MCF 10A (cell line): Measurements from ENCODE around the gene TCAF1. TPM values are rescaled to one million over a fixed set of nuclear protein-coding genes. Genes with fewer than 3 reads are reported as not detected.
A peak's percentile ranks its signal among the peaks of the same experiment; 100 is the strongest.

Experiments used
- BruUV-seq: library from RNA; stranded (reverse); fragments of 400-500 nt; replicated peaks from 2 replicates; lab custom pipeline; 2021; lab: Mats Ljungman, UMichigan
- CTCF ChIA-PET: fragments of 300-600 bp; sonication (Branson Sonifier 250); formaldehyde crosslinking; extraction: SDS; loops from one replicate; lab custom pipeline; 2021; ENCODE audit warnings: antibody characterized with exemption, inconsistent platforms; lab: Yijun Ruan, JAX
- POLR2A ChIA-PET: fragments of 300-600, 350-650 bp; sonication (Branson Sonifier 250); formaldehyde crosslinking; extraction: SDS; loops from one replicate; lab custom pipeline; 2020; ENCODE audit warnings: antibody characterized with exemption, inconsistent platforms; lab: Yijun Ruan, JAX
- DNase-seq: peaks from one replicate; pipeline ENCODE4 v3.0.0-alpha.2; 2018; ENCODE audit not compliant: unreplicated experiment
- H3K27ac Mint-ChIP-seq: one replicate; pipeline ENCODE4 v1.8.0; 2022; ENCODE audit warnings: mild to moderate bottlenecking, low read depth, mixed read lengths; ENCODE audit not compliant: unreplicated experiment
- H3K27me3 Mint-ChIP-seq: one replicate; pipeline ENCODE4 v1.8.0; 2022; ENCODE audit warnings: mixed read lengths; ENCODE audit not compliant: insufficient read depth, unreplicated experiment
- H3K36me3 Mint-ChIP-seq: one replicate; pipeline ENCODE4 v1.8.0; 2022; ENCODE audit warnings: mild to moderate bottlenecking, moderate library complexity, mixed read lengths; ENCODE audit not compliant: insufficient read depth, unreplicated experiment
- H3K4me1 Mint-ChIP-seq: one replicate; pipeline ENCODE4 v1.8.0; 2022; ENCODE audit warnings: mixed read lengths; ENCODE audit not compliant: insufficient read depth, unreplicated experiment
- H3K4me3 Mint-ChIP-seq: one replicate; pipeline ENCODE4 v1.8.0; 2022; ENCODE audit warnings: mild to moderate bottlenecking, moderate library complexity, mixed read lengths; ENCODE audit not compliant: unreplicated experiment
- H3K9me3 Mint-ChIP-seq: one replicate; pipeline ENCODE4 v1.8.0; 2022; ENCODE audit warnings: mixed read lengths; ENCODE audit not compliant: unreplicated experiment
- CTCF ChIP-seq: fragments of 200-600 bp; IDR thresholded peaks from one replicate; pipeline ENCODE4 v1.8.0; 2022; ENCODE audit warnings: antibody characterized with exemption, mild to moderate bottlenecking; ENCODE audit not compliant: unreplicated experiment
- intact Hi-C: fragments of 100-400 bp; cut with micrococcal nuclease; formaldehyde crosslinking; loops from 2 replicates; pipeline ENCODE4 v1.14.1; 2022
- total RNA-seq: library from RNA; stranded (reverse); gene quantifications from 2 replicates; pipeline ENCODE4 v1.2.3, GENCODE V29; 2022

Gene TCAF1
- total RNA-seq, 1 experiment from 2014 or later = 27.2 TPM

DNA sequence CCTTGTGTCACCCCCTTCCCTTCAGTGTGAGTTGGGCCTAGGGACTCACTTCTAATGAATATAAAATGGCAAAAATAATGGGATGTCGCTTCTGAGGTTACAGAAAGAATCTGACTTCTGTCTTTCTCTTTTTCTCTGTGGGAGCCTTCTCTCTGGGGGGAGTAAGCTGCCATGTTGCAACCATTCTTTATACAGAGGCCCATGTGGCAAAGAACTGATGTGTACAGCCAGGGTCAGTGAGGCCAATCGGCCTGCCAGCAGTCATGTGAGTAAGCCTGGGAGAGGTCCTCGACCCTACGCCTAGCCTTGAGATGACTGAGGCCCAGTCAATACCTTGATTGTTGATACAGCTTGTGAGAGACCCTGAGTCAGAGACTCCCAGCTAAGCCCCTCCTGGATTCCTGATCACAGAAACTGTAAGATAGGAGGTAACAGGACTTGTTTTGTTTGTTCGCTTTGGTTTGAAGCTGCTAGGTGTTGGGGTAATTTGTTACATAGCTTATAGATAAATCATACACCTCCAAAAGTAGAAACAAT, 1.7 kb downstream of the TCAF1 start:
- Mint-ChIP-seq H3K4me3 (peak overlapping the region; percentile 95), H3K9me3 (no peaks in the 10 kb centered on the region), H3K36me3 (no peaks in the 10 kb centered on the region), H3K27me3 (no peaks in the 10 kb centered on the region), H3K4me1 (peaks cover 18% of the 10 kb centered on the region), H3K27ac (peak overlapping the region; percentile 93)
- TF ChIP-seq CTCF = no peak
- ChIA-PET POLR2A (interaction anchor here (0.6 to 2.8 kb wide), 8 partner anchors 8 to 133 kb away, joined by 3 to 31 read pairs (median 4); no protein-coding TSS in a partner anchor), CTCF (interaction anchor here (0.6 to 2.6 kb wide), 7 partner anchors 8 to 595 kb away, joined by 3 to 7 read pairs (median 5); partner anchors contain the start of gene OR6B1)
- intact Hi-C loops = loop anchor here (2.0 to 5.0 kb wide), 5 partner anchors 77 to 518 kb away; partner anchors contain the start of gene ZYX
- no TSS peak for BruUV-seq
- peak; percentile 40 for DNase-seq

DNA sequence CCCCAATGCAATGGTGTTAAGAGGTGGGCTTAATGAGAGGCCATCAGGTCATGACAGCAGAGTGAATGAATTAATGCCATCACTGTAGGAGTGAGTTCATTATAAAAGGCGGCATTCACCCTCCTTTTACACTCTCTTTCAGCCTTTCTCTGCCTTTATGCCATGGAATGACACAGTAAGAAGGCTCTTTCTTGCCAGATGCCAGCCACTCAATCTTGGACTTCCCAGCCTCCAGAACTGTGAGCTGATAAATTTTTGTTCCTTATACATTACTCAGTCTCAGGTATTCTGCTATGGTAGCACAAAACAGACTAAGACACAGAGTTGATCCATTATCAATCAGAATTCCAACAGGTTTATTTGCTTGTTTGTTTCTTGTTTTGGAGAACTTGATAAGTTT, 3.2 kb downstream of the TCAF1 start:
- no TSS peak for BruUV-seq
- ChIA-PET POLR2A (interaction anchor here (0.6 kb wide), 1 partner anchor 1066 kb away, joined by 4 read pairs; no protein-coding TSS in a partner anchor), CTCF (interaction anchor here (0.6 to 0.7 kb wide), 2 partner anchors 229 to 891 kb away, joined by 3 read pairs; no protein-coding TSS in a partner anchor)
- intact Hi-C loops = no loop called here
- no peaks in the 10 kb centered on the region for H3K36me3 Mint-ChIP-seq
- no peaks in the 10 kb centered on the region for H3K9me3 Mint-ChIP-seq
- H3K4me1 Mint-ChIP-seq = peaks cover 18% of the 10 kb centered on the region
- no peak for TF ChIP-seq CTCF
- peak overlapping the region; percentile 95 for H3K4me3 Mint-ChIP-seq
- no peak for DNase-seq
- peak overlapping the region; percentile 93 for H3K27ac Mint-ChIP-seq
- no peaks in the 10 kb centered on the region for H3K27me3 Mint-ChIP-seq

GRCh38 chr7:143896667-143897066, 5.3 kb downstream of the TCAF1 start:
- Mint-ChIP-seq H3K4me3 (no peak overlapping the region), H3K27me3 (no peaks in the 10 kb centered on the region), H3K9me3 (peaks cover 1% of the 10 kb centered on the region), H3K36me3 (no peaks in the 10 kb centered on the region), H3K27ac (no peak overlapping the region), H3K4me1 (peaks cover 13% of the 10 kb centered on the region)
- no peak for TF ChIP-seq CTCF
- no TSS peak for BruUV-seq
- intact Hi-C loops = no loop called here
- POLR2A ChIA-PET = interaction anchor here (0.6 to 0.7 kb wide), 2 partner anchors 10 to 111 kb away, joined by 3 read pairs; no protein-coding TSS in a partner anchor
- CTCF ChIA-PET = interaction anchor here (0.6 kb wide), 1 partner anchor 405 kb away, joined by 4 read pairs; no protein-coding TSS in a partner anchor
- no peak for DNase-seq

DNA sequence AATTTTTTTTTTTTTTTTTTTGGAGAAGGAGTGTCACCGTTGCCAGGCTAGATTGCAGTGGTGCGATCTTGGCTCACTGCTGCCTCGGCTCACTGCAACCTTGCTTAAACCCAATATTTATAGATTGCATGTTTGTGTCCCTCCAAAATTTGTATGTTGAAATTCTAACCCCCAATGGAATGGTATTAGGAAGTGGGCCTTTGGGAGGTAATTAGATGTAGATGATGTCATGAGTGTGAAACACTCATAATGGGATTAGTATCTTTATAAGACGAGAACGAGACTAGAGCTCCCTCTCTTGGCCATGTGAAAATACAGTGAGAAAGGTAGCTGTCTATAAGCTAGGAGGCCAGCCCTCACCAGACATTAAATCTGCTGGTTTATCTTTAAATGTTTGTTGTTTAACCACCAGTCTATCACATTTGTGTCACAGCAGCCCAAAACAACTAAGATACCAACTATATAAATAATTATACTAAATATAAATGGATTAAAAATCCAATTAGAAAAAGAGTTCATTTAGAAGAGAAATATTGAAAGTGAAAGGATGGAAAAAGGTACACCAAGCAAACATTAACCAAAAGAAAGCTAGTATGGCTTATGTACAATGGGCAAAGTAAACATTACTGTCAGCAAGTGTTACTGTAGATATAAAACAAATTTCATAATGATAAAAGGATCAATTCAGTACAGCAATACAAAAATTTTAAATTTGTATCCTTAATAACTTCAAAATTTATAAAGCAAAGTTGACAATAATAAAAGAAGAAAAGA, 9.3 kb downstream of the TCAF1 start:
- Mint-ChIP-seq H3K9me3 (peaks cover 18% of the 10 kb centered on the region), H3K27me3 (no peaks in the 10 kb centered on the region), H3K27ac (no peak overlapping the region), H3K36me3 (peaks cover 12% of the 10 kb centered on the region), H3K4me3 (no peak overlapping the region), H3K4me1 (no peaks in the 10 kb centered on the region)
- DNase-seq = peak; percentile 11
- CTCF ChIA-PET = interaction anchor here (0.6 to 1.5 kb wide), 3 partner anchors 8 to 156 kb away, joined by 3 to 6 read pairs (median 3); no protein-coding TSS in a partner anchor
- intact Hi-C loops = no loop called here
- POLR2A ChIA-PET = interaction anchor here (2.7 kb wide), 1 partner anchor 9 kb away, joined by 18 read pairs; the partner anchor contains the start of gene TCAF1
- no TSS peak for BruUV-seq
- TF ChIP-seq CTCF = no peak
